ENCODE data around the gene FAM72C. TPM values are rescaled to one million over a fixed set of nuclear protein-coding genes. Genes with fewer than 3 reads are reported as not detected.
"Not testable (repeated sequence)": the region's sequence is repeated elsewhere in the genome, so short reads cannot be mapped to it uniquely, and the experiment has no call there.

Gene FAM72C
- total RNA-seq, 2 experiments from 2014 or later = 20.9 to 24.0 TPM

DNA sequence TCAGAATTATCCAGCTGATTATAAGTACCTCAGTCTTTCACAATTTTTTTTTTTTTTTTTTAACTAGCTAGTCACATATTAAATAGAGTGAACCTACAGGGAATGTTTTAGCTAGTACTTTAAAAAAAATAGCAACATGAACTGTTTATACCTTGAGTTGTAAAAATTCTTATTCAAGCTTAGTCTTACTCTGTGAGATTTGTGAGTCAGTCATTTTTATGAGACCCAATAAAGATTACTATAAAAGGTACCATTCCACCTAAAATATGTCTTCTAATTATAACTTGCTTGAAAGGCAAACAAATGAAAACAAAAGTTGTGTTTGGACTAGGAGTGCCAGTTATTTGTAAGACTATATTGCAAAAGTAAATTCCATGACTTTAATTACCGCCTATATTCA, 5.9 kb downstream of the FAM72C start:
- POLR2A ChIA-PET; H3K4me3 Mint-ChIP-seq; DNase-seq; H3K9me3 Mint-ChIP-seq; intact Hi-C loops (cut with micrococcal nuclease); H3K36me3 Mint-ChIP-seq; H3K27me3 Mint-ChIP-seq; CTCF ChIA-PET; H3K4me1 Mint-ChIP-seq (ENCODE audit: low read depth); H3K27ac Mint-ChIP-seq: not testable (repeated sequence)

DNA sequence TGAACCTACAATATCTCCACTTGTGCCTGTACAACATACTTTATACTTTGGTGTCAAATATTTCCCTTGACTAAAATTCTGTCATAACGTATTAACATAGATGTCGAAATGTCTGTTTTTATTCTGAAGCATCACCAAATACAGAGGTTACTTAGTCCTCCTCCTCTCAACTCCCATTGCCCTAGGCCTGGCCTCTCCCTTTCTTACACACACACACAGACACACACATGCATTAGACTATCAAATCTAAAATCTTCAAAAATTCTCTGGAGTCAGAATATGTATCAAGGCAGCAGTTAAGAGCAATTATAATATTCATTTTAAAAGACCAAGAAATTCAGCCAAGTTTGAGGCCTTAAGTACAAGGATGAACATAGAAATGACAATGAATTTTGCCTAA, 7.5 kb downstream of the FAM72C start:
- H3K36me3 Mint-ChIP-seq; H3K27me3 Mint-ChIP-seq; POLR2A ChIA-PET; H3K4me1 Mint-ChIP-seq (ENCODE audit: low read depth); H3K9me3 Mint-ChIP-seq; DNase-seq; CTCF ChIA-PET; intact Hi-C loops (cut with micrococcal nuclease); H3K4me3 Mint-ChIP-seq; H3K27ac Mint-ChIP-seq: not testable (repeated sequence)

DNA sequence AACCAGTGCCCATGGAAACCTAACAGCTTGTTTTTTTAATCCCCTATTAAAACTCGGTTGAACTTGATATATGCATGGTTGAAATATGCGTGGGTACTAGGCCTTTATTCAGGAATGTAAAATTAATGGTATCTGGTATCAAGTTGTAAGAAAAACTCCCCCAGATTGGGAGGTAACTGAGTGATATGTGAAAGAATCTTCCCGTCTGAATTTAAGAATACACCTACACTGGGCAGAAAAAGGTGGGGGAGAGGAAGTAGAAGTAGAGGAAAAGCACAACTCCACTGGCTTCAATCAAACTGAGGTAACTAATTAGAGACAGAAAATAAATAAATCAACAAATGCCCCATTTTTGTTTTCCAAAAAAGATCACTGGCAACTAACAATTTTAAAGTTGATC, 15.9 kb downstream of the FAM72C start:
- H3K36me3 Mint-ChIP-seq; H3K27ac Mint-ChIP-seq; H3K4me1 Mint-ChIP-seq (ENCODE audit: low read depth); H3K9me3 Mint-ChIP-seq; intact Hi-C loops (cut with micrococcal nuclease); POLR2A ChIA-PET; H3K4me3 Mint-ChIP-seq; DNase-seq; CTCF ChIA-PET; H3K27me3 Mint-ChIP-seq: not testable (repeated sequence)

DNA sequence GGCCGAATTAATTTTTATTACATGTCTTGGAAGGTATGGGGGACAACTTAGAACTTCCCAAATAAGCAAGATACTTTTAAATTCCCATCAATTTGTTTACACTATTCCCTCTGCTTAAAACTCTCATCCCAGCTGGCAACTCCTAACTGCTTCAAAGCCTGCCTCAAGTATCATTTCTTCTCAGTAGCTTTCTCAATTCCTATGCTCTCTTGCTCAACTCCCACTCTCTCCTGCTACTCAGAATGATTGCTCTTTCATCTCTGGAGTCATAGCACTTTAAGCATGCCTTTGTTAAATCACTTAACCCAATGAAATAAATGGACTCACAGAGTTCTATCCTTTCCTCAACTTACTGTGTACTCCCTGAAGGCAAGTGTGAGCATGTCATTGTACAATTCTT, 18.9 kb downstream of the FAM72C start:
- H3K4me1 Mint-ChIP-seq (ENCODE audit: low read depth); CTCF ChIA-PET; intact Hi-C loops (cut with micrococcal nuclease); POLR2A ChIA-PET; H3K4me3 Mint-ChIP-seq; DNase-seq; H3K36me3 Mint-ChIP-seq; H3K27me3 Mint-ChIP-seq; H3K27ac Mint-ChIP-seq; H3K9me3 Mint-ChIP-seq: not testable (repeated sequence)

DNA sequence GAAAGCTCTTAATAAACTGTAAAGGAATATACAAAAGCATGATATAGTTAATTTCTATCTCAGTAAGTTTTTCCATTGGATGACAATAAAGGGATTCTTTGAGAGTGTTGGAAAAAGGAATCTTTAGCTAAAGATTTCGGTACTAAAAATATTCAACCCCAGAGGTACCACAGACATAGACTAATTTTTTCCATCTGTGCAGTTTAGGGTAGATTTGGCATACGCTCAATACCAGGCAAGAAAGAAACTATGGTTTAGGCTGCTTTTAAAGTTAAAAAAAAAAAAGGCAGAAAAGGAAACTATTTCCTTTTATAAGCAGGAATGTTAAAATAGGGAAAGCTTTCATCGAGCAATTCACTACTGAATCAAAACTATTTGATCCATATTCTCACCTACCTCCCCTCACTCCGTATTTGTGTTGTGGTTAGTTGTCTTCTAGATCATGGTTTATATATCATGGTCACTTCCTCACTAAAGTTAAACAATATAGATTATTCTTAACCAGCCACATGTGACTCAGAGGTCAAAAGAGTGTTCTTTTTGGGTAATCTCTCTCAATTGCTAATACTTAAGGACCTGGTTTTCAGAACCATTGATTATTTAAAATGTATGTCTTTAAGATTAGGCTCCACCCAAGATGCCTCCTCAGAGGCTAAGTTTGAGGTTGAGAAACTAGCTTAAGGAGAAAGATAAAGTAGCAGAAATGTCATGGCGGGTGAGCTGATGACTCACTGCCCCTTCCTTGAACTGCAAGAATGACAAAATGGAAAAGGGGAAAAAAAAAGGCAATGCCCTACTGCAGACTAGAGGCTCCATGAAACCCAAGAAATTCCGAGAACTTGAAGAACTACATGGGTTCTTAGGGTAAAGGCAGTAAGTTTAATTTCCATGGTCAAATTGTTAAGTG, 20.0 kb downstream of the FAM72C start:
- H3K9me3 Mint-ChIP-seq; H3K27me3 Mint-ChIP-seq; H3K4me3 Mint-ChIP-seq; POLR2A ChIA-PET; CTCF ChIA-PET; intact Hi-C loops (cut with micrococcal nuclease); H3K36me3 Mint-ChIP-seq; DNase-seq; H3K27ac Mint-ChIP-seq; H3K4me1 Mint-ChIP-seq (ENCODE audit: low read depth): not testable (repeated sequence)

DNA sequence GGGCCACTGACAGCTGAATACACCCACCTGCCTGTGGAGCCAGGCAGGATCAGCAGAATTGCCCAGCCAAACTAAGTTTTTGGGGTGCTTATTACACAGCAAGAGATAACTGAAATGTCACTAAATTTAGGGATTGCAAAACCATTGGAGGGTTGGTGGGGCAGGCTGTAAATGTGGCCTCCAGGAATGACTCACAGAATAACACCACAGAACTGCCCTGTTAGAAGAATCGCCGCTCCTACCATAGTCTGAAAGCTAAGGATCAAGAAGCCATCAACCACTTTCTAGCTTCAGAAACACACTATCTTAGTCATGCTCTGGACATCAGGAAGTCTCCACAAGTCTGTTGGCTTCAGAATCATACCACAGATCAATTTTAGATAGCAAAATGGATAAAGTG, 24.0 kb downstream of the FAM72C start:
- DNase-seq; H3K36me3 Mint-ChIP-seq; H3K9me3 Mint-ChIP-seq; H3K27me3 Mint-ChIP-seq; H3K4me3 Mint-ChIP-seq; intact Hi-C loops (cut with micrococcal nuclease); H3K4me1 Mint-ChIP-seq (ENCODE audit: low read depth); H3K27ac Mint-ChIP-seq; POLR2A ChIA-PET; CTCF ChIA-PET: not testable (repeated sequence)

DNA sequence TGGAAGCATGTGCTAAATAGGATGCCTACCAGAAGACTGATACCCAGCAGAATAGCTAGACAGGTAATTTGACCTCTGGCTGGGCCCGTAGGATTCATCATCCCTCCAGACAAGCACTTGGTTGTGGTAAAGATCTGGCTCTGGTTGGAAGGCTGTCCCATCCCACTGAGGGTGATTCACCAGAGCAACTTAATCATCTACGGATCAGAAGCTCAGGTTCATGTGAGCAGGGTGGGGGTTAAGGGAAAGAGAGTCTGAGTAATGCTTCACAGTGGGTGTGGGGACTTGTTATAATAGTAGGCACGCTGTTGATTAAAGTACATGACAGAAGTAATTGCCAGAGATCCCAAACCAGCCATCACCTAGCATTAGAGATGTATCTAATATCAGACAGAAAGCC, 26.5 kb downstream of the FAM72C start:
- H3K9me3 Mint-ChIP-seq; intact Hi-C loops (cut with micrococcal nuclease); DNase-seq; H3K27ac Mint-ChIP-seq; H3K36me3 Mint-ChIP-seq; CTCF ChIA-PET; H3K27me3 Mint-ChIP-seq; H3K4me1 Mint-ChIP-seq (ENCODE audit: low read depth); POLR2A ChIA-PET; H3K4me3 Mint-ChIP-seq: not testable (repeated sequence)

DNA sequence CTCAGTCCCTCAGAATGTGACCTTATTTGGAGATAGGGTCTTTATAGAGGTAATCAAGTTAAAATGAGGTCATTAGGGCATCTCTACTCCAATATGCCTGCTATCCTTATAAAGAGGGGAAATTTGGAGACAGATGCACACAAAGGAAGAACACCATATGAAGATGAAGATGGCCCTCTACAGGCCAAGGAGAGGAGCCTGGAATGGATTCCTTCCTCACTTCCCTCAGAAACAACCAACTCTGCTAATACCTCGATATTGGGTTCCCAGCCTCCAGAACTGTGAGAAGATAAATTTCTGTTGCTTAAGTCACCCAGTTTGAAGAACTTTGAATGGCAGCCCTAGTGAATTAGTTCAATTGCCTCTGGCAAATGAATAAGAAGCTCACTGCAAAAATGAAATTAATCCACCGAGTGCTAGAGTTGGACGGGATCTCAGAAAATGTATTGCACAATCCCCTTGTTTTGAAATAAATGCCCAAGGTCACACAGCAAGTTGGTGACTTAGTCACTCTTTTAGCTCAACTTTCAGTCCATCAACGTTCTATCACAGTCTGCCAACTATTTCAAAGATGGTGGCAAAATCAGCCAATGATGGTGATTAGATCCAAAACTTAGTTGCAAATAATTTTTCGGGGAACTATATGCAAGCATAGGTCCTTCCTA, 27.1 kb downstream of the FAM72C start:
- DNase-seq; H3K4me1 Mint-ChIP-seq (ENCODE audit: low read depth); intact Hi-C loops (cut with micrococcal nuclease); H3K36me3 Mint-ChIP-seq; H3K27me3 Mint-ChIP-seq; CTCF ChIA-PET; POLR2A ChIA-PET; H3K9me3 Mint-ChIP-seq; H3K4me3 Mint-ChIP-seq; H3K27ac Mint-ChIP-seq: not testable (repeated sequence)

DNA sequence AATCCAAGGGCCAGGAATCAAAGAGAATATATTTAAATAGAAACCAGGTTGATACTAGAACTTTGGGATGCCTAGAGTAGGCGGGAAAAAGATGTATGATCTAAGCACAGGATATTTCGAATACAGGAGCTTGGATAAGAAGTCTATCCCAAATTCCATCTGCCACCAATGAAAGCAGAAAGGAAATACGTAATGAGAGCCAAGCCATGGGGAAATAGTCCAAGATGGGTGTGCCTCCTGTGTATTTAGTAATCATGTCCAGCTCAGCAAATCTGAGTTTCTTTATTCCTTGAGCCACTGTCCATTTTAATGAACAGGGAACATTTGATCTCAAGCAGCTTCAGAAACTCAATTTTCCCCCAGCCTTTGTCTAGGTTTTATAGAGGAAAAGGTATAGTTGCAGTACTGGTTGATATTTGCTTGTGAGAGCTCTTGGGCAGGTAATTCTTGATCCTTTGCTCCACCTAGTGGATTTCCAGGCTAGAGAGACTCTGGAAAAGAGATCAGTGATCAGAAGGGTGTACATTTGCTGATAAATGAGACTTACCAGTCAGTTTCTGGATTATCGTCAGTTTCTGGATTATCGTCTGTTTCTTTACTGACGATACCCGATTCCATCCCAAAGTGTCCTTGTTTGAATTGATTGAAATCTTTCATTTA, 28.3 kb downstream of the FAM72C start:
- H3K27ac Mint-ChIP-seq, CTCF ChIA-PET: not testable (repeated sequence)

DNA sequence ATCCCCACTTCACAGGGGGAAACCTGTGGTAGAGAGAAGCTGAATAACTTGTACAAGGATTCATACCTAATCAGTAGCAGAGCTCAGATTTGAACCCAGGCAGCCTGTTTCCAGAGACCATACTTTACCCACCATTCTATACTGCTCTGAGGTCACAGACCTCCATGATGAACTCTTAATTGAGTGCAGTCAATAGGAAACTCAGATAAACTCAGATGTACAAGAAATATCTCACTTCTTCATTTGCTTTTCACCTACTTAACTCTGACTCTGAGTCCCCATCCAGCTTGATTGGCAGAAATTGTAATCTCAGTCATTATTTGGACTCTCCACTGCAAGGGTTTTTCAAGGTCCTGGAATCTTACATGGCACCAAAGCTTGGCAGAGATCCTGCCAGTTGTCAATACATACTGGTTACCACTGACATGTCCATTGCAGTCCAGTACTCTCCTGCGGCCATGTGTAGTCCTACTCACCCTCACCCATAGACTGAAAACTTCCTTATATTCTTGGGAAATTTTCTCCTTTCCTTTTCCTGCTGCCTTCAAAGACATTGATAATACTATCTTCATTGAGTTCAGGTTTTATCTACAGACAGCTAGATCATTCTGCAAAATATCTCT, 29.4 kb downstream of the FAM72C start:
- DNase-seq; CTCF ChIA-PET; H3K27me3 Mint-ChIP-seq; H3K27ac Mint-ChIP-seq; POLR2A ChIA-PET; H3K9me3 Mint-ChIP-seq; H3K4me1 Mint-ChIP-seq (ENCODE audit: low read depth); intact Hi-C loops (cut with micrococcal nuclease); H3K36me3 Mint-ChIP-seq; H3K4me3 Mint-ChIP-seq: not testable (repeated sequence)

More for the DNA sequence above, 28.3 kb downstream of the FAM72C start:
- H3K36me3 Mint-ChIP-seq; intact Hi-C loops (cut with micrococcal nuclease); H3K4me1 Mint-ChIP-seq (ENCODE audit: low read depth); H3K27me3 Mint-ChIP-seq; POLR2A ChIA-PET; DNase-seq; H3K9me3 Mint-ChIP-seq; H3K4me3 Mint-ChIP-seq: not testable (repeated sequence)

DNA sequence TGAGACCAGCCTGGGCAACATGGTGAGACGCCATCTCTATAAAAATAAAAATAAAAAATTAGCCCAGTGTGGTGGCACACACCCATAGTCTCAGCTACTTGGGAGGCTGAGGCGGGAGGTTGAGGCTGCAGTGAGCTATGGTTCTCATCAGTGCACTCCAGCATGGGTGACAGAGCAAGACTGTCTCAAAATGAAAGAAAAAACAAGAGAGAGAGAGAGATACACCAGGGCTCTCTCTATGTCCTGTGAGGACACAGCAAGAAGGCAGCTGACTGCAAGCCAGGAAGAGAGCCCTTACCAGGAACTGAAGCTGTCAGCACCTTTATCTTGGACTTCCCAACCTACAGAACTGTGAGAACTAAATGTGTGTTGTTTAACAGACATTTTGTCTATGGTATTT, 32.1 kb downstream of the FAM72C start:
- DNase-seq; H3K4me1 Mint-ChIP-seq (ENCODE audit: low read depth); H3K9me3 Mint-ChIP-seq; H3K27me3 Mint-ChIP-seq; POLR2A ChIA-PET; H3K27ac Mint-ChIP-seq; CTCF ChIA-PET; intact Hi-C loops (cut with micrococcal nuclease); H3K36me3 Mint-ChIP-seq; H3K4me3 Mint-ChIP-seq: not testable (repeated sequence)

DNA sequence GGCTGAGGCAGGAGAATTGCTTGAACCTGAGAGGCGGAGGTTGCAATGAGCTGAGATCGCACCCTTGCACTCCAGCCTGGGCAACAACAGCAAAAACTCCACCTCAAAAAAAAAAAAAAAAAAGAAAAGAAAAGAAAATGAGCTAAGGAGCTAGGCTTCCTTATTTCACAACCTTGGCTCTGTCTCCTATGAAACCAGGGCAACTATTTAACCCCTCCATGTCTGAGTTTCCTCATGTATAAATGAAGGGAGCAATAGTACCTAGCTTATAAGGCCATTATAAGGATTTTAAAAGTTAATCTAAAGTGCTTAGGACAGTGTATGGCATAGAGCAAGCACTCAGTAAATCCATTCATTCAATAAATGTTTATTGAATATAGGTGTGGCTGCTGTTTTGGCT, 32.9 kb downstream of the FAM72C start:
- POLR2A ChIA-PET, H3K27ac Mint-ChIP-seq: not testable (repeated sequence)

More for the DNA sequence above, 32.9 kb downstream of the FAM72C start:
- intact Hi-C loops (cut with micrococcal nuclease); H3K4me1 Mint-ChIP-seq (ENCODE audit: low read depth); H3K9me3 Mint-ChIP-seq; H3K36me3 Mint-ChIP-seq; CTCF ChIA-PET; H3K4me3 Mint-ChIP-seq; DNase-seq; H3K27me3 Mint-ChIP-seq: not testable (repeated sequence)

Measured in activated CD4-positive, alpha-beta memory T cell treated with anti-CD3 and anti-CD28 coated beads for 36 hours (primary cell).